CD4-positive, alpha-beta T cell (primary cell): ENCODE measurements around the gene FNBP1. TPM values are rescaled to one million over a fixed set of nuclear protein-coding genes. Genes with fewer than 3 reads are reported as not detected.

Source experiments
- ATAC-seq: fragments of 200-7000 bp; cut with Tn5 transposase; one replicate; pipeline ENCODE4 v1.10.0; 2022; ENCODE audit warnings: mild to moderate bottlenecking; ENCODE audit not compliant: poor library complexity
- CTCF ChIA-PET: fragments of 350-600 bp; sonication (Branson Sonifier 250); formaldehyde crosslinking; loops from one replicate; lab custom pipeline; 2021; ENCODE audit warnings: antibody characterized with exemption, inconsistent platforms; lab: Charles Lee
- POLR2A ChIA-PET: fragments of 350-600 bp; sonication (Branson Sonifier 250); formaldehyde crosslinking; loops from one replicate; lab custom pipeline; 2021; ENCODE audit warnings: antibody characterized with exemption, inconsistent platforms; lab: Charles Lee
- DNase-seq, 14 experiments: peaks; one replicate each; pipeline ENCODE4 v3.0.0-alpha.2; 2013 to 2020; ENCODE audit warnings: mixed read lengths in 2 of 14
- H3K27ac ChIP-seq, 2 donors: one replicate each; pipeline versions ENCODE4 v1.5.1 to v1.7.0; 2013; ENCODE audit warnings: low read length in 2 of 2, low read depth in 1 of 2, mild to moderate bottlenecking in 1 of 2
- H3K27me3 ChIP-seq, 2 experiments: 1 replicate in 1 of 2; 2 replicates in 1 of 2; pipeline versions ENCODE4 v1.6.1 to v1.7.0; 2013; ENCODE audit warnings: low read length in 2 of 2, control low read depth in 1 of 2, mild to moderate bottlenecking in 1 of 2, moderate library complexity in 1 of 2; ENCODE audit not compliant: insufficient read depth in 2 of 2, control insufficient read depth in 1 of 2
- H3K36me3 ChIP-seq: one replicate; pipeline ENCODE4 v1.6.1; 2013; ENCODE audit warnings: low read length, control low read depth; ENCODE audit not compliant: insufficient read depth
- H3K4me1 ChIP-seq: one replicate; pipeline ENCODE4 v1.6.1; 2013; ENCODE audit warnings: low read length, control low read depth; ENCODE audit not compliant: insufficient read depth
- H3K4me3 ChIP-seq: one replicate; pipeline ENCODE4 v1.5.1; 2013; ENCODE audit warnings: mild to moderate bottlenecking, low read length, moderate library complexity
- H3K9me3 ChIP-seq, 2 experiments: 1 replicate in 1 of 2; 2 replicates in 1 of 2; pipeline versions ENCODE4 v1.6.1 to v1.7.0; 2013; ENCODE audit warnings: low read length in 2 of 2, mild to moderate bottlenecking in 2 of 2, control low read depth in 1 of 2, moderate library complexity in 1 of 2; ENCODE audit not compliant: control insufficient read depth in 1 of 2, insufficient read depth in 1 of 2
- H3K27ac Mint-ChIP-seq: one replicate; pipeline ENCODE4 v1.8.0; 2020; ENCODE audit warnings: mixed read lengths
- H3K27me3 Mint-ChIP-seq: one replicate; pipeline ENCODE4 v1.8.0; 2021; ENCODE audit warnings: mixed read lengths
- H3K36me3 Mint-ChIP-seq: one replicate; pipeline ENCODE4 v1.8.0; 2021; ENCODE audit warnings: low read depth, mixed read lengths
- H3K4me1 Mint-ChIP-seq: one replicate; pipeline ENCODE4 v1.8.0; 2021; ENCODE audit warnings: low read depth, mixed read lengths
- H3K4me3 Mint-ChIP-seq: one replicate; pipeline ENCODE4 v1.8.0; 2020; ENCODE audit warnings: mild to moderate bottlenecking, mixed read lengths
- H3K9me3 Mint-ChIP-seq: one replicate; pipeline ENCODE4 v1.8.0; 2020; ENCODE audit warnings: mixed read lengths
- CTCF ChIP-seq: fragments of 200-600 bp; IDR thresholded peaks from one replicate; pipeline ENCODE4 v1.8.0; 2022; ENCODE audit warnings: antibody characterized with exemption, mild to moderate bottlenecking
- intact Hi-C, 2 experiments: fragments of 100-400 bp; cut with DNase I in 1 of 2; cut with micrococcal nuclease in 1 of 2; formaldehyde crosslinking; loops; one replicate each; pipeline versions ENCODE4 v1.15.1 to v1.9.0; 2023 to 2025; cut with DNase I, micrococcal nuclease
- total RNA-seq, 174 experiments: library from RNA in 2 of 174; stranded (reverse) in 2 of 174; gene quantifications; one replicate each; pipeline ENCODE4 v1.2.3 and lab custom pipeline; 2021 to 2026

The FNBP1 gene
- total RNA-seq, 2 experiments from 2014 or later: 166 to 181 TPM

DNA sequence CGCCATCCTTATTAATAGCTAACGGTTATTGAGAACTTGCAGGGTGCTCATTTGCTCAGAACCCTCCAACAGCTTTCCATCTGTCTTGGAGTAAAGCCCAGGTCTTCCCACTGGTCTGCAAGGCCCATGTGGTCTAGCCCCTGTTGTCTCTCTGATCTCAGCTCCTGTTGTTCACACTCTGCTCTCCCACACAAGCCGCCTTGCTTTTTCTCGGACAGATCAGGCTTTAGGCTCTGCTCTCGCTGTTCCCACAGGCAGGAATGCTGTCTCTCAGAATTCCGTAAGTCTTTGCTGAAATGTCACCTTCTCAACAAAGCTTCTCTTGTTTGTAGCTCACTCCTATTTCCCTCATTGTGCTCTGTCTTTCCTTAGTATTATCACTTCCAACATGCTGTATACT lies 45.1 kb upstream of the FNBP1 start:
- Histone ChIP-seq H3K27ac (no peak overlapping the region), H3K9me3 (no peaks in the 10 kb centered on the region), H3K27me3 (no peaks in the 10 kb centered on the region), H3K4me3 (no peak overlapping the region), H3K4me1 (no peaks in the 10 kb centered on the region), H3K36me3 (peaks cover 68% of the 10 kb centered on the region)
- POLR2A ChIA-PET: no interaction called here
- H3K27me3 Mint-ChIP-seq: no peaks in the 10 kb centered on the region
- intact Hi-C loops: no loop called here
- H3K4me1 Mint-ChIP-seq: no peaks in the 10 kb centered on the region
- no peak for ATAC-seq
- H3K27ac Mint-ChIP-seq: no peak overlapping the region
- no peaks in the 10 kb centered on the region for H3K9me3 Mint-ChIP-seq
- no peak for DNase-seq
- H3K4me3 Mint-ChIP-seq: no peak overlapping the region
- peaks cover 76% of the 10 kb centered on the region for H3K36me3 Mint-ChIP-seq
- TF ChIP-seq CTCF: no peak
- CTCF ChIA-PET: interaction anchor here (0.6 kb wide), 1 partner anchor 289 kb away, joined by 3 read pairs; no protein-coding TSS in a partner anchor

GRCh38 chr9:130084337-130084736 lies 41.3 kb upstream of the FNBP1 start:
- H3K36me3 Mint-ChIP-seq: peaks cover 78% of the 10 kb centered on the region
- H3K9me3 Mint-ChIP-seq: no peaks in the 10 kb centered on the region
- H3K27me3 ChIP-seq: no peaks in the 10 kb centered on the region
- no peak for DNase-seq
- POLR2A ChIA-PET: no interaction called here
- H3K4me3 Mint-ChIP-seq: no peak overlapping the region
- ATAC-seq: no peak
- peaks cover 71% of the 10 kb centered on the region for H3K36me3 ChIP-seq
- H3K27ac Mint-ChIP-seq: no peak overlapping the region
- no peak overlapping the region for H3K4me3 ChIP-seq
- no peaks in the 10 kb centered on the region for H3K27me3 Mint-ChIP-seq
- H3K9me3 ChIP-seq: no peaks in the 10 kb centered on the region
- CTCF ChIA-PET: no interaction called here
- intact Hi-C loops: no loop called here
- H3K4me1 ChIP-seq: no peaks in the 10 kb centered on the region
- H3K4me1 Mint-ChIP-seq: no peaks in the 10 kb centered on the region
- no peak for TF ChIP-seq CTCF
- no peak overlapping the region for H3K27ac ChIP-seq

- no peaks in the 10 kb centered on the region for H3K9me3 ChIP-seq
- H3K27ac Mint-ChIP-seq: no peak overlapping the region
- H3K9me3 Mint-ChIP-seq: no peaks in the 10 kb centered on the region
- H3K27me3 Mint-ChIP-seq: no peaks in the 10 kb centered on the region
- H3K36me3 ChIP-seq: peaks cover 60% of the 10 kb centered on the region
- peaks cover 3% of the 10 kb centered on the region for H3K4me1 ChIP-seq
- no peak overlapping the region for H3K27ac ChIP-seq
- ChIA-PET CTCF (interaction anchor here (0.6 to 1.2 kb wide), 2 partner anchors 193 to 699 kb away, joined by 3 to 4 read pairs; no protein-coding TSS in a partner anchor), POLR2A (interaction anchor here (0.6 kb wide), 1 partner anchor 114 kb away, joined by 3 read pairs; no protein-coding TSS in a partner anchor)
- no peak overlapping the region for H3K4me3 Mint-ChIP-seq
- H3K4me3 ChIP-seq: no peak overlapping the region
- peaks cover 11% of the 10 kb centered on the region for H3K4me1 Mint-ChIP-seq
- ATAC-seq: no peak
- H3K36me3 Mint-ChIP-seq: peaks cover 61% of the 10 kb centered on the region
- intact Hi-C loops: no loop called here
- no peaks in the 10 kb centered on the region for H3K27me3 ChIP-seq
- TF ChIP-seq CTCF: no peak
- no peak for DNase-seq
Measured at GRCh38 chr9:130078547-130078946, 35.6 kb upstream of the FNBP1 start.
